ENCODE measurements around the gene KIF1A.
"Not testable (repeated sequence)": the region's sequence is repeated elsewhere in the genome, so short reads cannot be mapped to it uniquely, and the experiment has no call there.

KIF1A gene

DNA sequence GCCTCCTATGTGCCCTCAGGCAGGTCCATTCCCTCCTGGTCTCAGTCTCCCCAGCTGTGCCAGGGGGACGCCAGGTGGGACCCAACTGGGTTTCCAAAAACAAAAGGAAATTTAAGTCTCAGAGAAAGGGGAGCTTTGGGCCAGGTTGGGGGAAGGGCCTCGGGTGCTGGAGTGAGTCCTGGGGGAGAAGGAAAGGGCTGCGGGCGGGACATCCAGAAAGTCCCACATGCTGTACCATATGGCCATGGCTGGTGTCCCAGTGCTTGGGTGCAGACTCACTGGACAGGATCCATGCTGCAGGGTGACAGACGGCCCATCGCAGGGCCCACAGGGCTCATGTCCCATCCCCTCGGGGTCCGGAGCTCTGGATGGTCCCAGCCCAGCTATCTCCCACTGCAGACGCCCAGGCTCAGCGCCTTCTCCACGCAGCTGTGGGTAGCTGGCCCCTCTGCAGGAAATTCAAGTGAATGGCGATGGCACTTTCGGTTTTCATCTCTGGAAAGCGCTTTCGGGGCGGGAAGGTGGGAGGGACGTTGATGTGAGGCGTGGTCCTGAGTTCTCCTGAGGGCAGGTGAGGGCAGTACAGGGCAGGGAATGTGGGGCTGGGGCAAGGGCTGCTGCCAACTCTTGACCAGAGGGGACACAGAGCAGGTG lies 129.5 kb downstream of the KIF1A start:
- H3K27me3 ChIP-seq (ENCODE audit: insufficient read depth, low read length); H3K36me3 ChIP-seq (ENCODE audit: insufficient read depth, low read length); H3K27ac ChIP-seq (ENCODE audit: low read depth, low read length); H3K4me1 ChIP-seq (ENCODE audit: insufficient read depth, low read length); H3K9ac ChIP-seq (ENCODE audit: low read depth, low read length); H3K4me3 ChIP-seq (ENCODE audit: low read length); H3K9me3 ChIP-seq (ENCODE audit: insufficient read depth, low read depth, low read length): not testable (repeated sequence)
- WGBS = 97% methylated on average over 4 of the region's 18 CpGs

GRCh38 chr2:240689975-240690374 lies 130.0 kb downstream of the KIF1A start:
- no peaks in the 10 kb centered on the region for H3K36me3 ChIP-seq (ENCODE audit: insufficient read depth, low read length)
- no peak overlapping the region for H3K27ac ChIP-seq (ENCODE audit: low read depth, low read length)
- WGBS = 89% methylated on average over 7 of the region's 11 CpGs
- no peak overlapping the region for H3K9ac ChIP-seq (ENCODE audit: low read depth, low read length)
- no peaks in the 10 kb centered on the region for H3K27me3 ChIP-seq (ENCODE audit: insufficient read depth, low read length)
- no peak overlapping the region for H3K4me3 ChIP-seq (ENCODE audit: low read length)
- no peaks in the 10 kb centered on the region for H3K4me1 ChIP-seq (ENCODE audit: insufficient read depth, low read length)
- H3K9me3 ChIP-seq (ENCODE audit: insufficient read depth, low read depth, low read length) = no peaks in the 10 kb centered on the region

DNA sequence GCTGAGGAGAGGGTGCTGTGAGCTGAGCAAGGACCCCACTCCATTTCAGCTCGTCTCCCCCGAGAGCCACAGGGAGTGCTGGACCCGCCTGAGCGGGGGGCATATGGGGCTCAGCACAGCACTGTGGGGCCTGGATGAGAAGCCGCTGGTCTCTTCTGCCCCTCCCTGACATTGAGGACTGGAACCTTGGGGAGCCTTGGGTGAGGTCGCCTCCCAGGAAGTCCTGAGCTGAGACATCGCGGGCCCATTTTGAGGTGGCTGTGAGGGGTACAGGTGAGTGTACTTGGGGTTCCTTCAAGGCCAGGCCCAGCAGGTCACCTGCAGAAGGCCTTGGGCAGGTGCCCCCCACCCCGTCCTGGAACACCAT lies 131.5 kb downstream of the KIF1A start:
- Histone ChIP-seq H3K4me3 (ENCODE audit: low read length) (no peak overlapping the region), H3K27ac (ENCODE audit: low read depth, low read length) (no peak overlapping the region), H3K36me3 (ENCODE audit: insufficient read depth, low read length) (no peaks in the 10 kb centered on the region), H3K9me3 (ENCODE audit: insufficient read depth, low read depth, low read length) (no peaks in the 10 kb centered on the region), H3K9ac (ENCODE audit: low read depth, low read length) (no peak overlapping the region), H3K27me3 (ENCODE audit: insufficient read depth, low read length) (no peaks in the 10 kb centered on the region), H3K4me1 (ENCODE audit: insufficient read depth, low read length) (no peaks in the 10 kb centered on the region)
- WGBS = 94% methylated on average over 9 of the region's 9 CpGs

GRCh38 chr2:240687741-240688552 lies 132.1 kb downstream of the KIF1A start:
- Histone ChIP-seq H3K27ac (ENCODE audit: low read depth, low read length) (no peak overlapping the region), H3K36me3 (ENCODE audit: insufficient read depth, low read length) (no peaks in the 10 kb centered on the region), H3K9me3 (ENCODE audit: insufficient read depth, low read depth, low read length) (no peaks in the 10 kb centered on the region), H3K9ac (ENCODE audit: low read depth, low read length) (no peak overlapping the region), H3K4me1 (ENCODE audit: insufficient read depth, low read length) (no peaks in the 10 kb centered on the region), H3K27me3 (ENCODE audit: insufficient read depth, low read length) (no peaks in the 10 kb centered on the region), H3K4me3 (ENCODE audit: low read length) (no peak overlapping the region)
- WGBS = 91% methylated on average over 14 of the region's 14 CpGs

DNA sequence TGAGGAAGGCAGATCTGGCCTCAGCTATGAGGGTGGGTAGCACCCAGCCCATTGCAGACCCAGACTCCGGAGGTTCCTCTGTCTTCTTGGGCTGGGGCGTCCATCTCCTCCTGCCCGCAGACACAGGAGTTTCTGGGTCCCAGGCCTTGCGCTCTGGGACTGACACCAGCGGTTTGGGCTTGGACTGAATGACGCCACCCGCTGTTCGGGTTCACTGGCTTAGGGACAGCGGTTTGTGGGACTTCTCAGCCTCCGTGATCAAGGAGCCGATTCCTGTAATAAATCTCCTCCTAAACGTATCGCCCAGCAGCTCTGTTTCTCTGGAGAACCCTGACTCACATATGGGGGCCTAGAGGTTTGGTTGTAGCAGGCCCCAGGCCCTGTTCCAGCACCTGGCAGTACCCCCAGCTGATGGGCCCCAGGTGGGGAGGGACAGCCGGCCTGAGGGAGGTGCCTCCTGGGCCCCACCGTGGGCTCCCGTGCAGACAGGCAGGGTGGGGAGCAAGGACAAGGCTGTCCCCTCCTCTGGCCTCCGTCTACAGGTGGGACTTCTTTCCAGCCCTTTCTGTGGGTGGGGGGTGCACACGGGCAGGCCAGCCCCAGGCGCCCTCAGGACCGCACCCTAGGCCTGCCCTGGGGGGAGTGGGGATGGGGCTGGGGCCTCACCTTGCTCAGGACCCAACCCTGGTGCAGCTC lies 132.8 kb downstream of the KIF1A start:
- H3K27ac ChIP-seq (ENCODE audit: low read depth, low read length) = no peak overlapping the region
- H3K9me3 ChIP-seq (ENCODE audit: insufficient read depth, low read depth, low read length) = no peaks in the 10 kb centered on the region
- no peak overlapping the region for H3K9ac ChIP-seq (ENCODE audit: low read depth, low read length)
- no peaks in the 10 kb centered on the region for H3K27me3 ChIP-seq (ENCODE audit: insufficient read depth, low read length)
- no peaks in the 10 kb centered on the region for H3K4me1 ChIP-seq (ENCODE audit: insufficient read depth, low read length)
- 90% methylated on average over 20 of the region's 20 CpGs for WGBS
- H3K36me3 ChIP-seq (ENCODE audit: insufficient read depth, low read length) = no peaks in the 10 kb centered on the region
- H3K4me3 ChIP-seq (ENCODE audit: low read length) = no peak overlapping the region

- Histone ChIP-seq H3K9me3 (ENCODE audit: insufficient read depth, low read depth, low read length) (no peaks in the 10 kb centered on the region), H3K27me3 (ENCODE audit: insufficient read depth, low read length) (no peaks in the 10 kb centered on the region), H3K27ac (ENCODE audit: low read depth, low read length) (no peak overlapping the region), H3K4me3 (ENCODE audit: low read length) (no peak overlapping the region), H3K36me3 (ENCODE audit: insufficient read depth, low read length) (no peaks in the 10 kb centered on the region), H3K4me1 (ENCODE audit: insufficient read depth, low read length) (no peaks in the 10 kb centered on the region), H3K9ac (ENCODE audit: low read depth, low read length) (no peak overlapping the region)
- 92% methylated on average over 6 of the region's 6 CpGs for WGBS
Measured at GRCh38 chr2:240686460-240686859, 133.6 kb downstream of the KIF1A start.

GRCh38 chr2:240685771-240686371 lies 134.1 kb downstream of the KIF1A start:
- Histone ChIP-seq H3K4me3 (ENCODE audit: low read length) (no peak overlapping the region), H3K9me3 (ENCODE audit: insufficient read depth, low read depth, low read length) (no peaks in the 10 kb centered on the region), H3K4me1 (ENCODE audit: insufficient read depth, low read length) (no peaks in the 10 kb centered on the region), H3K36me3 (ENCODE audit: insufficient read depth, low read length) (no peaks in the 10 kb centered on the region), H3K27me3 (ENCODE audit: insufficient read depth, low read length) (no peaks in the 10 kb centered on the region), H3K27ac (ENCODE audit: low read depth, low read length) (no peak overlapping the region), H3K9ac (ENCODE audit: low read depth, low read length) (no peak overlapping the region)
- 83% methylated on average over 10 of the region's 10 CpGs for WGBS

DNA sequence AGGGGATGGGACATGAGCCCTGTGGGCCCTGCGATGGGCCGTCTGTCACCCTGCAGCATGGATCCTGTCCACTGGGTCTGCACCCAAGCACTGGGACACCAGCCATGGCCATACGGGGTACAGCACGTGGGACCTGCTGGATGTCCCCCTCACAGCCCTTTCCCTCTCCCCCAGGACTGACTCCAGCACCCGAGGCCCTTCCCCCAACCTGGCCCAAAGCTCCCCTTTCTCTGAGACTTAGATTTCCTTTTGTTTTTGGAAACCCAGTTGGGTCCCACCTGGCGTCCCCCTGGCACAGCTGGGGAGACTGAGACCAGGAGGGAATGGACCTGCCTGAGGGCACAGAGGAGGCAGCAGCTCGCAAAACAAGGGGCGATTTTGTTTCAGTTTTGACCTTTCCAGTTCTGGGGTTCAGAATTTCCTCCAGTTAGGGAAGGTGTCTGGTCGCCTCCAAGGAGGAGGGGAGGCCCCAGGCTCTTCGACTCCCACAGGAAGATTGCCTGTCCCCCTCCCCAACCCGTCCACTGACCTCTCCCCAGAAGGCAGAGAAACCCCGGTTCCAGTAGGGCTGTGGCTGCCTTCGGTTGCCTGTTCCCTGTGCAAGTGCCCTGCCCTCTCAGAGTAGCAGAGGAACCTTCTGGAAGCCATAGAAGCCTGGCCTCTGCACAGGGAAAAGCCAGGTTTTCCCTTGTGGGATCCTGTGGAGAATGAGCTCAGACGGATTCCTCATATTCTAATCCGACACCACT lies 135.9 kb downstream of the KIF1A start:
- not testable (repeated sequence) for H3K27ac ChIP-seq (ENCODE audit: low read depth, low read length); H3K9ac ChIP-seq (ENCODE audit: low read depth, low read length); H3K27me3 ChIP-seq (ENCODE audit: insufficient read depth, low read length); H3K36me3 ChIP-seq (ENCODE audit: insufficient read depth, low read length); H3K4me3 ChIP-seq (ENCODE audit: low read length); H3K9me3 ChIP-seq (ENCODE audit: insufficient read depth, low read depth, low read length); H3K4me1 ChIP-seq (ENCODE audit: insufficient read depth, low read length)
- 92% methylated on average over 13 of the region's 15 CpGs for WGBS

DNA sequence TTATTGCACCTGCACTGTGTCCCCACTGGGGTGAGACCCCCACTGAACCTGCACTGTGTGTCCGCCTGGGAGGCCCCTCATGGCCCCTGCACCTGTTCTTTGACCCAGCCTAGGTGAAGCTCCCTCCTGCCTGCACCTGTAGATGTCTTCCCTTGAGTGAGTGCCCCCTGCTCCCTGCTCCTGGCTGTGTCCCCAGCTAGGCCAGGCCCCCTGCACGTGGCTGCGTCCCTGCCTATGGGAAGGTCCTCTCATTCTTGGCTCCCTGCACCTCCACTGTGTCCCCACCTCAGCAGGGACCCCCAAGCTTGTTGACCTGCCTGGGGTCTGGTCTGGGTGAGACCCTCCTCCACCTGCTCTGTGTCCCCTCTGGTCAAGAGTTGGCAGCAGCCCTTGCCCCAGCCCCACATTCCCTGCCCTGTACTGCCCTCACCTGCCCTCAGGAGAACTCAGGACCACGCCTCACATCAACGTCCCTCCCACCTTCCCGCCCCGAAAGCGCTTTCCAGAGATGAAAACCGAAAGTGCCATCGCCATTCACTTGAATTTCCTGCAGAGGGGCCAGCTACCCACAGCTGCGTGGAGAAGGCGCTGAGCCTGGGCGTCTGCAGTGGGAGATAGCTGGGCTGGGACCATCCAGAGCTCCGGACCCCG lies 136.6 kb downstream of the KIF1A start:
- H3K27ac ChIP-seq (ENCODE audit: low read depth, low read length); H3K9me3 ChIP-seq (ENCODE audit: insufficient read depth, low read depth, low read length); H3K4me1 ChIP-seq (ENCODE audit: insufficient read depth, low read length); H3K4me3 ChIP-seq (ENCODE audit: low read length); H3K36me3 ChIP-seq (ENCODE audit: insufficient read depth, low read length); H3K27me3 ChIP-seq (ENCODE audit: insufficient read depth, low read length); H3K9ac ChIP-seq (ENCODE audit: low read depth, low read length): not testable (repeated sequence)
- WGBS = 91% methylated on average over 3 of the region's 15 CpGs

DNA sequence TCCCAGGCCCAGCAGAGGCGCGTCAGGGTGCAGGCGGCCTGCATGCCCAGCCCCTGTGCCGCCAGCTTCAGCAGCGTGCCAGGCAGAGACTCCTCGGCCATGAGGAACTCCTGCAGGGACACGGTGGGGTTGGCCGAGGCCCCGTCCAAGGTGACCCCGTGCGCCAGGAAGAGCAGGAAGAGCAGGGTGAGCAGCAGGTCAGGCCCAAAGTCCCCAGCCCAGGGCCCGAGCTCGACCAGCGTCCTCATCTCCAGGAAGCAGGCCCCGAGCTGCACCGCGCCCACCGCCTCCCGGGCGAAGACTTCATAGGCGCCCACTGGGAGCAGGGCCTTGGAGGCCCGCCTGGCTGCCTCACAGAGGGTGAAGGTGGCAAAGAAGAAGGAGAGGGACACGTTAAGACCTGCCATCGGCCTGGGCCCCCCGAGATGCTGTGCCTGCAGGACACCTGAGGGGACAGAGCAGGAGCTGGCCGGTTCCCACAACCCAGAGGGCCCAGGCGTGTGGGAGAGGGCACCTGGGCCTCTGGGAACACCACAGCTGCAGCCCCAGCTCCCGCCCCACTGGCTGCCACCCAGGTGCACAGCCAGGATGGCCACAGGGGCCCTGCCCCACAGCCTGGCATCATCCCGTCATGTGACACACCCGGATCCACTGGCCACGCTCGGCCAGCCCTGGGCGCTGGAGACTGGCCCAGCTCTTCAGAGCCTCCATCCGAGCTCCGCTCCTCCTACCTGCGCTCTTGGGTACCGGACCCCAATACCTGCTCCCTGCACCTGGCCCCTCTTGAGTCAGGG lies 137.4 kb downstream of the KIF1A start, which contains the start of gene AQP12B:
Gene AQP12B (minus strand): TSS at position 455 of the 794 bp plus-strand sequence. CDS start 48 bp downstream, at position 407.
- H3K36me3 ChIP-seq (ENCODE audit: insufficient read depth, low read length); H3K4me3 ChIP-seq (ENCODE audit: low read length); H3K9ac ChIP-seq (ENCODE audit: low read depth, low read length); H3K27ac ChIP-seq (ENCODE audit: low read depth, low read length); H3K4me1 ChIP-seq (ENCODE audit: insufficient read depth, low read length); H3K9me3 ChIP-seq (ENCODE audit: insufficient read depth, low read depth, low read length); H3K27me3 ChIP-seq (ENCODE audit: insufficient read depth, low read length): not testable (repeated sequence)
- WGBS = 93% methylated on average over 27 of the region's 37 CpGs

Measured in HUES64 (cell line).